Measurements from ENCODE around the gene GAB2.
"Not testable (repeated sequence)": the region's sequence is repeated elsewhere in the genome, so short reads cannot be mapped to it uniquely, and the experiment has no call there.

DNA sequence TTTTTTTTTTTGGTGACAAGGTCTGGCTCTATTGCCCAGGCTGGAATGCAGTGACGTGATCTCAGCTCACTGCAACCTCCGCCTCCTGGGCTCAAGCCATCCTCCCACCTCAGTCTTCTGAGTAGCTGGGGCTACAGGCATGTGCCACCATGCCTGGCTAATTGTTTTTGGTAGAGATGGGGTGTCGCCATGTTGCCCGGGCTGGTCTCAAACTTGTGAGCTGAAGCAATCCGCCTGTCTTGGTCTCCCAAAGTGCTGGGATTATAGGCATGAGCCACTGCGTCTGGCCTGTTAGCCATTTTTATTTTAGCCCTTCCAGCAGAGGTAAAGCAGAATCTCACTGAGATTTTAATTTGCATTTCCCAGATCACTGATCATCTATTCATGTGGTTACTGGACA is 184.6 kb downstream of the GAB2 start:
- TF ChIP-seq, protein P1, sequence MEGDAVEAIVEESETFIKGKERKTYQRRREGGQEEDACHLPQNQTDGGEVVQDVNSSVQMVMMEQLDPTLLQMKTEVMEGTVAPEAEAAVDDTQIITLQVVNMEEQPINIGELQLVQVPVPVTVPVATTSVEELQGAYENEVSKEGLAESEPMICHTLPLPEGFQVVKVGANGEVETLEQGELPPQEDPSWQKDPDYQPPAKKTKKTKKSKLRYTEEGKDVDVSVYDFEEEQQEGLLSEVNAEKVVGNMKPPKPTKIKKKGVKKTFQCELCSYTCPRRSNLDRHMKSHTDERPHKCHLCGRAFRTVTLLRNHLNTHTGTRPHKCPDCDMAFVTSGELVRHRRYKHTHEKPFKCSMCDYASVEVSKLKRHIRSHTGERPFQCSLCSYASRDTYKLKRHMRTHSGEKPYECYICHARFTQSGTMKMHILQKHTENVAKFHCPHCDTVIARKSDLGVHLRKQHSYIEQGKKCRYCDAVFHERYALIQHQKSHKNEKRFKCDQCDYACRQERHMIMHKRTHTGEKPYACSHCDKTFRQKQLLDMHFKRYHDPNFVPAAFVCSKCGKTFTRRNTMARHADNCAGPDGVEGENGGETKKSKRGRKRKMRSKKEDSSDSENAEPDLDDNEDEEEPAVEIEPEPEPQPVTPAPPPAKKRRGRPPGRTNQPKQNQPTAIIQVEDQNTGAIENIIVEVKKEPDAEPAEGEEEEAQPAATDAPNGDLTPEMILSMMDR (IDR thresholded peaks at IDR 0.05) = not testable (repeated sequence)
- not testable (repeated sequence) for TF ChIP-seq POLR2A (IDR thresholded peaks at IDR 0.05; ENCODE audit: low read depth); POLR2AphosphoS5 (IDR thresholded peaks at IDR 0.05)
